DND-41 (cell line): ENCODE results near the gene NKPD1.

ENCODE experiments used
- ATAC-seq: fragments of 200-7000 bp; cut with Tn5 transposase; 3 replicates; pipeline ENCODE4 v1.9.1; 2021; ENCODE audit warnings: low read depth; ENCODE audit not compliant: insufficient read depth
- DNase-seq: peaks from one replicate; pipeline ENCODE4 v3.0.0-alpha.2; 2020
- H2AFZ ChIP-seq: 2 replicates; pipeline ENCODE4 v1.6.0; 2012; ENCODE audit warnings: low read depth, low read length
- H3K27ac ChIP-seq: 2 replicates; pipeline ENCODE4 v1.5.1; 2012; ENCODE audit warnings: low read length, inconsistent platforms
- H3K27me3 ChIP-seq: fragments of 200-600 bp; sonication (generic); 2 replicates; pipeline ENCODE4 v1.6.0; 2012; ENCODE audit warnings: low read length, mild to moderate bottlenecking, inconsistent platforms; ENCODE audit not compliant: insufficient read depth, poor library complexity
- H3K36me3 ChIP-seq: 2 replicates; pipeline ENCODE4 v1.5.1; 2012; ENCODE audit warnings: low read length, inconsistent platforms; ENCODE audit not compliant: insufficient read depth
- H3K4me1 ChIP-seq: 2 replicates; pipeline ENCODE4 v1.5.1; 2012; ENCODE audit warnings: mild to moderate bottlenecking, low read length; ENCODE audit not compliant: insufficient read depth
- H3K4me2 ChIP-seq: 2 replicates; pipeline ENCODE4 v1.6.0; 2012; ENCODE audit warnings: mild to moderate bottlenecking, moderate library complexity, low read length, inconsistent platforms; ENCODE audit not compliant: insufficient read depth
- H3K4me3 ChIP-seq, 2 experiments: fragments of 200-600 bp in 1 of 2; shearing (Covaris generic) in 1 of 2; 2 replicates each; pipeline ENCODE4 v1.5.1; 2012 to 2016; ENCODE audit warnings: inconsistent platforms in 2 of 2, low read length in 2 of 2, mild to moderate bottlenecking in 2 of 2, low read depth in 1 of 2, moderate library complexity in 1 of 2
- H3K79me2 ChIP-seq: 2 replicates; pipeline ENCODE4 v1.6.0; 2012; ENCODE audit warnings: low read length, inconsistent platforms; ENCODE audit not compliant: insufficient read depth
- H3K9ac ChIP-seq: 2 replicates; pipeline ENCODE4 v1.6.0; 2012; ENCODE audit warnings: low read depth, mild to moderate bottlenecking, inconsistent platforms, low read length, moderate library complexity
- H3K9me3 ChIP-seq: 2 replicates; pipeline ENCODE4 v1.5.1; 2012; ENCODE audit warnings: low read length, moderate library complexity, mild to moderate bottlenecking, inconsistent platforms; ENCODE audit not compliant: insufficient read depth, severe bottlenecking
- H4K20me1 ChIP-seq: 2 replicates; pipeline ENCODE4 v1.6.0; 2012; ENCODE audit warnings: low read length; ENCODE audit not compliant: insufficient read depth
- CTCF ChIP-seq: IDR thresholded peaks from 2 replicates; pipeline ENCODE4 v1.5.1; 2012; ENCODE audit warnings: borderline replicate concordance, low read length, moderate library complexity, mild to moderate bottlenecking; ENCODE audit not compliant: poor library complexity, severe bottlenecking; ENCODE audit errors: extremely low read depth
- EZH2 ChIP-seq: IDR thresholded peaks from 3 replicates; pipeline ENCODE4 v1.6.1; 2012; ENCODE audit warnings: borderline replicate concordance, low read depth, mild to moderate bottlenecking, moderate library complexity, low read length, inconsistent platforms; ENCODE audit not compliant: severe bottlenecking

The NKPD1 gene

GRCh38 chr19:45202637-45203036, 41.9 kb upstream of the NKPD1 start:
- Histone ChIP-seq H3K27me3 (no peaks in the 10 kb centered on the region), H3K36me3 (no peaks in the 10 kb centered on the region), H3K79me2 (no peaks in the 10 kb centered on the region), H2AFZ (no peak overlapping the region), H3K4me2 (no peak overlapping the region), H3K4me3 (no peak overlapping the region), H3K9me3 (no peaks in the 10 kb centered on the region), H4K20me1 (no peaks in the 10 kb centered on the region), H3K9ac (no peak overlapping the region), H3K4me1 (no peaks in the 10 kb centered on the region), H3K27ac (no peak overlapping the region)
- TF ChIP-seq CTCF: no peak
- TF ChIP-seq EZH2: no peak
- ATAC-seq: no peak
- DNase-seq: no peak

- H3K36me3 ChIP-seq: no peaks in the 10 kb centered on the region
- DNase-seq (no peak), ATAC-seq (no peak)
- no peaks in the 10 kb centered on the region for H4K20me1 ChIP-seq
- no peak overlapping the region for H3K27ac ChIP-seq
- no peak overlapping the region for H3K4me3 ChIP-seq
- TF ChIP-seq CTCF: peak; percentile 23
- TF ChIP-seq EZH2: no peak
- H3K4me1 ChIP-seq: no peaks in the 10 kb centered on the region
- no peak overlapping the region for H2AFZ ChIP-seq
- no peaks in the 10 kb centered on the region for H3K27me3 ChIP-seq
- no peak overlapping the region for H3K9ac ChIP-seq
- no peaks in the 10 kb centered on the region for H3K9me3 ChIP-seq
- no peaks in the 10 kb centered on the region for H3K79me2 ChIP-seq
- no peak overlapping the region for H3K4me2 ChIP-seq
These were observed 39.8 kb upstream of the NKPD1 start for GRCh38 chr19:45200568-45200967.

GRCh38 chr19:45195764-45196163, 35.0 kb upstream of the NKPD1 start:
- H3K36me3 ChIP-seq: no peaks in the 10 kb centered on the region
- no peak overlapping the region for H2AFZ ChIP-seq
- H3K4me1 ChIP-seq: no peaks in the 10 kb centered on the region
- ATAC-seq (no peak), DNase-seq (no peak)
- no peaks in the 10 kb centered on the region for H4K20me1 ChIP-seq
- no peak overlapping the region for H3K27ac ChIP-seq
- H3K9ac ChIP-seq: no peak overlapping the region
- no peak overlapping the region for H3K4me3 ChIP-seq
- no peaks in the 10 kb centered on the region for H3K9me3 ChIP-seq
- H3K27me3 ChIP-seq: no peaks in the 10 kb centered on the region
- no peak for TF ChIP-seq EZH2
- no peak for TF ChIP-seq CTCF
- no peaks in the 10 kb centered on the region for H3K79me2 ChIP-seq
- no peak overlapping the region for H3K4me2 ChIP-seq

GRCh38 chr19:45191375-45191774, 30.6 kb upstream of the NKPD1 start:
- H3K4me2 ChIP-seq: no peak overlapping the region
- DNase-seq: no peak
- no peak overlapping the region for H2AFZ ChIP-seq
- no peak for ATAC-seq
- H3K27me3 ChIP-seq: no peaks in the 10 kb centered on the region
- H3K27ac ChIP-seq: no peak overlapping the region
- H3K9me3 ChIP-seq: no peaks in the 10 kb centered on the region
- no peaks in the 10 kb centered on the region for H3K79me2 ChIP-seq
- H3K9ac ChIP-seq: no peak overlapping the region
- no peaks in the 10 kb centered on the region for H4K20me1 ChIP-seq
- H3K4me3 ChIP-seq: no peak overlapping the region
- no peaks in the 10 kb centered on the region for H3K36me3 ChIP-seq
- TF ChIP-seq EZH2 (no peak), CTCF (no peak)
- 0 out of 2 replicates have a peak, but pooled peaks cover 4% of the 10 kb centered on the region for H3K4me1 ChIP-seq
